ENCODE results near the gene CTSO.
"Not testable (repeated sequence)": the region's sequence is repeated elsewhere in the genome, so short reads cannot be mapped to it uniquely, and the experiment has no call there.

The CTSO gene

GRCh38 chr4:155954118-155954685 is 536 bp upstream of the CTSO start:
- DNase-seq = no peak

DNA sequence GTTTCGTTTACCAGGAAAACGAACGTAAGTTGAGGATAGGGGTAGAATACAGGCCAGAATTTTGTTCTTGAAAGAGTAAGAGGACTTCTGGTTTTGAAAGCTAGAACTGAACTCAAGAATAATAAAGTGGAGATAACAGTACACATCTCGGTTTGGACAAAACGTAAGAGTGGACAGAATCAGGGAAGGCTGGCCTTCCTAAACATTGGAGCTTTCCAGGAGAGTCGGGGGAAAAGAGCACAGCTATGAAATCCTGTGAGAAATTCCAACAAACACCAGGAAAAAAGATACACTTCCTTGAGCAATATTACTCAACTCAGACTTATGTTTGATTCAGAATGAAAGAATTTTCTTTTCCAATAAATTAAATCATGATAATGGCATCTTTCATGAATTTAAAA is 1.2 kb downstream of the CTSO start:
- DNase-seq = no peak

- no peak for DNase-seq
These were observed 3.2 kb downstream of the CTSO start for GRCh38 chr4:155950461-155950860.

- DNase-seq = no peak
These were observed 5.1 kb downstream of the CTSO start for GRCh38 chr4:155948541-155948940.

DNA sequence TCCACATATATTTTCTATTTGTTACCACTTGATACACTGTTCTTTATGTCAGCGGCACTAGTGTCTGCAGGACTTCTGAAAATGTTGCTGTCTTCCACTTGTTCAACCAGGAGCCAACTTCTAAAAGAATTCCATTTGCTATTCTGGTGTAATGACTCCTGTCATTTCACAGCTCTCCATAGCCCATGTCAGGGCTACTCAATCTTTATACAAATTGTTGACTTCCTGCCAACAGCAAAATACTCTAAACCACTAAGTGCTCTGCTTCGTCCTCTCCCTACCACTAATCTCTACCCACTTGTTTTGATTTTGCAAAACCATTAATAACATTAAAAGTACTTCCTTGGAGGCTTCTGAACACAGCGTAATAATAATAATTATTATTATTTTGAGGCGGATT is 7.2 kb downstream of the CTSO start:
- peak; percentile 47 for DNase-seq

- DNase-seq = no peak
These were observed 9.2 kb downstream of the CTSO start for GRCh38 chr4:155944516-155944915.

- no peak for DNase-seq
These were observed 9.9 kb downstream of the CTSO start for GRCh38 chr4:155943605-155944291.

DNA sequence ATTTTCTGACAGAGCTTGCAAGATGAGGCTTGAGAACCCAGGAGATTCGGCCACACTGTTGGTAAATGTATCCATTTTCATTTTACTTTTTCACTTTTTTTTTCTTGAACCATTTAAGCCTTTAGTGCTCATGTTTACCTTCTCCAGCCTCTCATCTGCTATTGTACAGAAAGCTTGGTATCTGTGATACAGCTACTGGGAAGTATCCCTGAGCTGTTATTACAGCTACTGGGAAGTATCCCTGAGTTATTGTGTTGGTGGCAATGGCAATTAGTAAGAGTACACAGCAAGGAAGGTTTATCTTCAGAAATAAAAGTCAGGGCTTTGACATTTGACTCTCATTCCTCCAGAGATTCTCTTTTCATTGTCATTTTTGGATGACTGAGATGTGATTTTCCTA is 11.8 kb downstream of the CTSO start:
- DNase-seq = no peak

- DNase-seq = no peak
These were observed 12.4 kb downstream of the CTSO start for GRCh38 chr4:155941085-155941790.

DNA sequence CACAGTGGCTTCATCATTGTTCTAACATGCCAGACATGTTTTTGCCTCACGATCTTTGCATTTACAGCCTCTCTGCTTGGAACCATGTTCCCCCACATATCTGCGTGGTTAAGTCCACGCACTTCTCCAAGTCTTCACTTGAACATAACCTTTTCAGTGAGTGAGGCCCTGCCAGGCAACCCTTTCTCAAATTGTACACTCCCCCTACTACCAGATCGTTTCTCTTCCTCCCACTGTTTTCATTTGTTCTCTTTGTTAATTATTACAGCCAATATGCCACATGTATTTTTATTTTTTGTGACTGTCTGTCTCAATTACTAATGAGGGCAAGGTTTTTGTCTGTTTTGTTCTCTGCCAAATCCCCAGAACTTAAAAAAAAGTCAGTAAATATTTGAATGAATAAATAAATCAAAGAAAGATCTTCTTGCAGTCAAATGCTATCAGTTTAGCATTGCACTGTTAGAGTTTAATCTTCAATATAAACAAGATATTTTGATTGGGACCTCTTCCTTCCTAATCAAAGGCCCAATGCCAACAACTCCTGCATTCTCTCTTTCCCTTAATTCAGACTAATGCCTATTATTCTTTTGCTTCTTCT is 18.2 kb downstream of the CTSO start:
- no peak for DNase-seq

DNA sequence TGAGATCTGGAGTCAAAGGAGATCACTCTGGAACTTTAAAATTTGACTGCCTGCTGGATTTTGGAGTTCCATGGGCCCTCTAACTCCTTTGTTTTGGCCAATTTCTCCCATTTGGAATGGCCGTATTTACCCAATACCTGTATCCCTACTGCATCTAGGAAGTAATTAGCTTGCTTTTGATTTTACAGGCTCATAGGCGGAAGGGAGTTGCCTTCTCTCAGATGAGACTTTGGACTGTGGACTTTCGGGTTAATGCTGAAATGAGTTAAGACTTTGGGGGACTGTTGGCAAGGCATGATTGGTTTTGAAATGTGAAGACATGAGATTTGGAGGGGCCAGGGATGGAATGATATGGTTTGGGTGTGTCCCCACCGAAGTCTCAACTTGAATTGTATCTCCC is 19.0 kb downstream of the CTSO start:
- DNase-seq = not testable (repeated sequence)

DNA sequence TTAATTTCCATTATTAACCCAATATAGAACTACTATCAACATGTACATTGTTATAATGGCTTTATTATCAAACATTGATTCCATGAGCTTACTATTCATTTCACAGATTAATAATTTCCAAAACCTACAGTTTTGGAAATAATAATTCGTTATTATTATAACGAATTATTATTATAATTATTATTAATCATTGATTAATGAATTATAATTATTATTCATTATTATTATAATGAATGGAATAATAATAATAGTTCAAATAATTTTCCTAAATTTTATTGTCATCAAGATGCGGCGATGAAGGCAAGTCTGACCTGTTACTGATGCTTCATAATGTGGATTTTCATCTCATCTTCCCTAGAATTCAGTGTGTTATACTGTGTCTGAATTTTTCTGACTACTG is 22.0 kb downstream of the CTSO start:
- no peak for DNase-seq

DNA sequence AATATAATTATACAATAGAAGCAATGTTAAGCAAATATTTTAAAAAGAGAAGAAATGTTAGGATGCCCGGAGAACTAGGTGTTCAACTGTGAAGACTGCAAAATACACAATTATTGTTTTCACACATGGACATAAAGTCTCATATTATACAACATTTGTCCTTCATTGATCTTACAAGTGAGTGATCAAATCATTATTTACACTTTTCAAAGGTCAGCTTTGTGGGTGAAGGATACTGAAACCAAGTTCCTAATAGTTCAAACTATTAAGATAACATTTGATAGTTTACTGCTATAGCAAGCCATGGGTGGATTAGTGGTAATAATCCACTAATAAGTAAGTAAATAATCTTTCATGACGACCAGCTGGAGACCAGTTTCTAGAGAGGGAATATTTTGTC is 23.3 kb downstream of the CTSO start:
- DNase-seq = no peak

GRCh38 chr4:155929833-155930232 is 23.8 kb downstream of the CTSO start:
- DNase-seq = no peak

DNA sequence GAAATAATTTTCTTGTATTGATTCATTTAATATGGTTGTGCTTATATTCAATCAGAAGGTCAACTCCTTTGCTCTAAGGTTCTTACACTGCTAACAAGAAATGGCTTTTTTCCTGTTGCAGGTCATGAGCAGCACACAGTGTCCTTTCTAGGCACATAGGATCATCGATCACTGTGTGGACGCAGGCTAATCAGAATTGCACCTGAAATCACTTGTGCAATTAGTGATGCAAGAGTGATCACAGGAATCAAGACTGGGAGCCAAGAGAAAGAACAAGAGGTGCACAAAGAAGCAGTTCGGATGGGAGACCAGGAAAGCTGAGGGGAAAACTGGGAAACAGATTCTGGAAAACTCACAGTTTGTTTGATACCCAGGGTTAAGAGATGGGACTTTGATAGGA is 29.0 kb downstream of the CTSO start:
- no peak for DNase-seq

- DNase-seq = no peak
These were observed 32.1 kb downstream of the CTSO start for GRCh38 chr4:155921597-155921996.

DNA sequence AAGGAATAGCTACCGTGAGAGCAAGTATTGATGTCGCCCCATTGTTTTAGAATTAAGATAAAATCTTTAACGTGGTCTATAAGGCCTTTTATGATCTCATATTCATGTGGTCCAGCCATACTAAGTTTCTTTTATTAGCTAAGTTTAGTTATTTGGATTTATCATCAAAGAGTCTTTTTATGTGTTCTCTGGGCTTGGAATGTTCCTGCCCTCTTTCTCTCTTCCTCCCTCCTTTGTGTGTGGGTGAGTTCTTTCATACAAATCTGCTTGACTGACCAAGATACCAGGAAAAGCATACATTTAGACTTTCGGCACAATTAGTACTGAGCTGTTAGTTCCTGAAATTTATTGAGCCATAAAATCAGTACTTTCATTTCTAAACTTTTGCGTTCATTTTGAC is 38.9 kb downstream of the CTSO start:
- no peak for DNase-seq

- no peak for DNase-seq
These were observed 41.8 kb downstream of the CTSO start for GRCh38 chr4:155911905-155912304.

DNA sequence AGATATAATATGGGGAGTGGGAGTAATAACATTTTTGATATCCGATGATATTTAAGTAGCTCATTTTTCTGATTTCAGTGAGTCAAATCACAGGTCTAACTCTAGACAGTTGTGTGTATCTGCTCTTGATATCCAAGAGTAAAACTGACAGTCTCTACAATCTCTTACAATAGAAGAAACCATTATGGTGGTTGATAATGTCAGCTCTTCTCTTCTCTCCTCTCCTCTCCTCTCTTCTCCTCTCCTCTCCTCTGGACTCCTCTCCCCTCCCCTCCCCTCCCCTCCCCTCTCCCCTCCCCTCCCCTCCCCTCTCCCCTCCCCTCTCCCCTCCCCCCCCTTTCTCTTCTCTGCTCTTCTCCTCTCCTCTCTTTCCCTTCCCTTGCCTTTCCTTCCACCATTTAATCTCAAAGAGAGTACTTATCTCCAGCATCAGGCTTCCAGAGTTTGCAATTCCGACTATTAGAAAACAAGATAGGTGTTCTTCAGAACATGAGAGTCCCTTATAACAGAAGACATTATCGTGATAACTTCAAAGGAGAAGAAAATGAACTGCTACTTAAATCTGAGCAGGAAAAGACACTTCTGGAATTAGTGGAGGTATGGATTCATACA is 43.9 kb downstream of the CTSO start:
- no peak for DNase-seq

GRCh38 chr4:155908187-155909139 is 45.2 kb downstream of the CTSO start:
- no peak for DNase-seq

DNA sequence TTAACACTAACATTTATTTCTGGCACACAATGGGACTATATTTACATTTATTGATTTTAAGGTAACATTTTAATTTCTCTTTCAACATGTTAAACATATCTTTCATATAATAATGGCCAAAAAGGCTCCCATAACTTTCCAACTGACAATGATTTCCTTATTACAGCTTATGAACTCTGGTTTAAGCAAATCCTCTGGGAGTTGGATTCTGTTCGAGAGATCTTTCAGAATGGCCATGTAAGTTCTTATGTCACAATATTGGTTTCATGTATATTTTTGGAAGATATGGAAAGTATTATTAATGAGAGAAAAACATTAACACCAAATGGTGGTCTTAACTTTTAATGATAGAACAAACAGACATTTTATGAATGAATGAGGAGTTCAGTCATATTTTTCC is 46.1 kb downstream of the CTSO start:
- no peak for DNase-seq

DNA sequence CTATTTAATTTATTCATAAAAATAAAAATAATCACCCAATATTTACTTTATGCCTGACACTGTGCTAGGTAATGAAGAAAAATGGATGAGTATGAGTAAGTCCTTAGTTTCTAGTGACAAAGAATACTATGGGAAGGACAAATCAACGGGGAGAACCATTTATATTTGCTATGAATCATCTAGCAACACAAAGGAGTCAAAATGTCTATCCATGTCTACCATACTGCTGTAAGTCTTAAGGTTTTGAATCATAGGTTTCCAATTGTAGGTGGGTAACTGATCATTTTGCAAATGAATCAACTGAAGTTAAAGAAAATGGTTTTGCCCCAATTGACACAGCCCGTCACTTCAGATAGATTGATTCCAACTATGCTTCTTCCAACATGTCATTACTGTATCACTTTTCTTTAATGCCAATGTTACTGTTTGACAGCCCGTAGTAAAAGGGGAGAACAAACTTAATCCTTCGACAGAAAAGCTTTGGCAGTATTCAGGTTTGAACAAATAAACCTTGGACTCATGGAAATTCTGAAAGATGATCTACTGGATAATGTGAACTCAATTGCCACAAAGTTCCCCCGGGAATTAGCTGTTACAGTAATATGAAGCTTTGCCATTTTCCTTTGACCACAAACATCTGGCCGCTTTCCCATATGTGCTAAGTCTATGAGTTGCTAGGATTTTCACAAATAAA is 47.0 kb downstream of the CTSO start:
- peak; percentile 32 for DNase-seq
